K562 (cell line): ENCODE results near the gene MRPL37. TPM values are rescaled to one million over a fixed set of nuclear protein-coding genes. Genes with fewer than 3 reads are reported as not detected.

Experiments used
- ATAC-seq: fragments of 200-7000 bp; cut with Tn5 transposase; 3 replicates; pipeline ENCODE4 v1.9.1; 2020; ENCODE audit warnings: moderate library complexity
- BruUV-seq: library from RNA; stranded (reverse); fragments of 400-500 nt; replicated peaks from 2 replicates; lab custom pipeline; 2021; lab: Mats Ljungman, UMichigan
- CTCF ChIA-PET: fragments of 300-600 bp; formaldehyde crosslinking; extraction: SDS; loops from one replicate; lab custom pipeline; 2021; ENCODE audit warnings: low intra/inter-chr PET ratio; lab: Yijun Ruan, JAX
- POLR2A ChIA-PET: fragments of 300-600, 350-650 bp; sonication (Branson Sonifier 250); formaldehyde crosslinking; extraction: SDS; loops from one replicate; lab custom pipeline; 2021; ENCODE audit warnings: antibody characterized with exemption, inconsistent platforms; lab: Yijun Ruan, JAX
- DNase-seq, 4 experiments: peaks; one replicate each; pipeline versions ENCODE4 v3.0.0 to v3.0.0-alpha.2; 2011 to 2018; ENCODE audit warnings: low spot score in 3 of 4, mixed read lengths in 3 of 4; ENCODE audit errors: extremely low read depth in 1 of 4
- FAIRE-seq: peaks from 2 replicates; lab custom pipeline; 2011; peaks lifted over from hg19 to GRCh38; lab: Jason Lieb, UNC
- H2AFZ ChIP-seq: 2 replicates; pipeline ENCODE4 v1.6.0; 2011; ENCODE audit warnings: low read depth, low read length, control low read depth, inconsistent platforms
- H3K27ac ChIP-seq: fragments of 200-600 bp; 3 replicates; pipeline ENCODE4 v1.8.0; 2011; ENCODE audit warnings: low read depth, mild to moderate bottlenecking, control low read depth, inconsistent platforms, low read length, moderate library complexity, mixed read lengths; ENCODE audit errors: extremely low read depth
- H3K27me3 ChIP-seq, 2 experiments: fragments of 300-600 bp in 1 of 2; 2 replicates in 1 of 2; 3 replicates in 1 of 2; pipeline versions ENCODE4 v1.6.0 to v1.8.0; 2011; ENCODE audit warnings: inconsistent platforms in 2 of 2, low read length in 2 of 2, mild to moderate bottlenecking in 1 of 2, mixed read lengths in 1 of 2, moderate library complexity in 1 of 2; ENCODE audit not compliant: control insufficient read depth in 2 of 2, insufficient read depth in 2 of 2
- H3K36me3 ChIP-seq: fragments of 300-600 bp; 3 replicates; pipeline ENCODE4 v1.8.0; 2011; ENCODE audit warnings: mild to moderate bottlenecking, low read length, inconsistent platforms; ENCODE audit not compliant: control insufficient read depth, insufficient read depth
- H3K4me1 ChIP-seq, 2 experiments: fragments of 200-600 bp in 1 of 2; replicated peaks in 1 of 2; 2 replicates in 1 of 2; 3 replicates in 1 of 2; pipeline versions ENCODE4 v1.5.1 to v1.8.0; 2011; ENCODE audit warnings: inconsistent platforms in 2 of 2, low read length in 2 of 2, mild to moderate bottlenecking in 1 of 2, mixed read lengths in 1 of 2, moderate library complexity in 1 of 2; ENCODE audit not compliant: control insufficient read depth in 2 of 2, insufficient read depth in 2 of 2
- H3K4me2 ChIP-seq: 2 replicates; pipeline ENCODE4 v1.6.1; 2011; ENCODE audit warnings: low read length, control low read depth, inconsistent platforms, mixed read lengths; ENCODE audit not compliant: insufficient read depth
- H3K4me3 ChIP-seq: fragments of 200-600 bp; sonication (generic), shearing (Covaris generic); 2 replicates; pipeline ENCODE4 v1.5.1; 2016; ENCODE audit warnings: control low read depth, inconsistent platforms
- H3K79me2 ChIP-seq: fragments of 200-600 bp; 3 replicates; pipeline ENCODE4 v1.8.0; 2011; ENCODE audit warnings: low read length, inconsistent platforms; ENCODE audit not compliant: control insufficient read depth, insufficient read depth
- H3K9ac ChIP-seq, 2 experiments: 2 replicates each; pipeline versions ENCODE4 v1.6.0 to v1.6.1; 2011; ENCODE audit warnings: low read depth in 2 of 2, low read length in 2 of 2, control low read depth in 1 of 2, inconsistent platforms in 1 of 2, mild to moderate bottlenecking in 1 of 2, mixed read lengths in 1 of 2; ENCODE audit not compliant: insufficient read depth in 1 of 2
- H3K9me1 ChIP-seq: one replicate; pipeline ENCODE4 v1.6.0; 2011; ENCODE audit warnings: inconsistent platforms, mild to moderate bottlenecking, low read length, moderate library complexity; ENCODE audit not compliant: control insufficient read depth, insufficient read depth
- H3K9me3 ChIP-seq: replicated peaks from 2 replicates; pipeline ENCODE4 v1.5.1; 2011; ENCODE audit warnings: low read depth, low read length, inconsistent platforms; ENCODE audit not compliant: control insufficient read depth, insufficient read depth
- H4K20me1 ChIP-seq: replicated peaks from 2 replicates; pipeline ENCODE4 v1.6.1; 2011; ENCODE audit warnings: low read length, inconsistent platforms, mixed read lengths; ENCODE audit not compliant: control insufficient read depth, insufficient read depth
- FOXK2 ChIP-seq, 2 experiments: fragments of 450-650 bp; IDR thresholded peaks in 1 of 2; conservative IDR thresholded peaks in 1 of 2; 2 replicates each; pipeline ENCODE4 v1.6.1; 2016; ENCODE audit warnings: low read depth in 2 of 2, mild to moderate bottlenecking in 1 of 2
- HOXB6 ChIP-seq: fragments of 250-450 bp; sonication (Bioruptor Pico); IDR thresholded peaks from 2 replicates; pipeline ENCODE4 v1.5.1; 2022; ENCODE audit warnings: mild to moderate bottlenecking, borderline replicate concordance
- KAT7 ChIP-seq: sonication (generic); formaldehyde crosslinking; IDR thresholded peaks from 2 replicates; pipeline ENCODE4 v1.8.0; 2022; ENCODE audit warnings: missing genetic modification reagents, mild to moderate bottlenecking, borderline replicate concordance
- MLX ChIP-seq, 2 experiments: fragments of 450-650 bp in 1 of 2; sonication (generic) in 1 of 2; formaldehyde crosslinking; conservative IDR thresholded peaks; 2 replicates each; pipeline versions ENCODE4 v1.4.0 to v1.8.1; 2020 to 2022; ENCODE audit warnings: mild to moderate bottlenecking in 1 of 2, missing genetic modification reagents in 1 of 2
- NCOA1 ChIP-seq: fragments of 450-650 bp; IDR thresholded peaks from 2 replicates; pipeline ENCODE4 v1.6.1; 2016; ENCODE audit warnings: low read depth
- RBM34 ChIP-seq: fragments of 200-400 bp; formaldehyde crosslinking; IDR thresholded peaks from 2 replicates; pipeline ENCODE4 v1.6.1; 2018; ENCODE audit warnings: low read length, borderline replicate concordance; ENCODE audit not compliant: insufficient read depth
- RNF219 ChIP-seq: fragments of 250-450 bp; sonication (Bioruptor Pico); IDR thresholded peaks from 2 replicates; pipeline ENCODE4 v1.5.0; 2022; ENCODE audit warnings: mild to moderate bottlenecking
- SLC30A9 ChIP-seq: fragments of 250-450 bp; sonication (Bioruptor Pico); IDR thresholded peaks from 2 replicates; pipeline ENCODE4 v1.8.0; 2022; ENCODE audit warnings: mild to moderate bottlenecking, moderate library complexity
- SRSF9 ChIP-seq: fragments of 200-400 bp; formaldehyde crosslinking; IDR thresholded peaks from 2 replicates; pipeline ENCODE4 v1.6.1; 2017; ENCODE audit warnings: low read depth, low read length, borderline replicate concordance
- TRIM24 ChIP-seq, 2 experiments: fragments of 450-650 bp; IDR thresholded peaks; 2 replicates each; pipeline ENCODE4 v1.6.1; 2016
- U2AF2 ChIP-seq: fragments of 200-400 bp; formaldehyde crosslinking; optimal IDR thresholded peaks from 2 replicates; pipeline ENCODE3; 2017; ENCODE audit warnings: low read depth, mild to moderate bottlenecking, low read length
- ZFP30 ChIP-seq: fragments of 250-450 bp; sonication (Bioruptor Pico); IDR thresholded peaks from 2 replicates; pipeline ENCODE4 v1.8.0; 2022; ENCODE audit warnings: moderate library complexity, mild to moderate bottlenecking, inconsistent platforms, borderline replicate concordance
- ZNF274 ChIP-seq: IDR thresholded peaks from 2 replicates; pipeline ENCODE4 v1.6.1; 2011; ENCODE audit warnings: low read depth, mild to moderate bottlenecking, low read length, moderate library complexity, borderline replicate concordance
- ZNF384 ChIP-seq: IDR thresholded peaks from 2 replicates; pipeline ENCODE4 v1.6.1; 2012; ENCODE audit warnings: low read depth, low read length, improper control_type of control experiment
- ZNF395 ChIP-seq: fragments of 200-800 bp; sonication (Bioruptor generic); IDR thresholded peaks from 2 replicates; pipeline ENCODE4 v1.6.1; 2017; ENCODE audit warnings: missing genetic modification characterization, missing compliant biosample characterization
- ZNF76 ChIP-seq: fragments of 250-450 bp; sonication (Bioruptor Pico); IDR thresholded peaks from 2 replicates; pipeline ENCODE4 v1.4.0; 2020; ENCODE audit warnings: mild to moderate bottlenecking, moderate library complexity, borderline replicate concordance
- ZNF830 ChIP-seq: fragments of 250-450 bp; sonication (Bioruptor Pico); IDR thresholded peaks from 2 replicates; pipeline ENCODE4 v1.5.0; 2021; ENCODE audit warnings: mild to moderate bottlenecking
- WGBS: fragments of 100-300 bp; shearing (Covaris generic); methylation state at CpG from one replicate; pipeline ENCODE4 v1.1.6; 2016; ENCODE audit warnings: low coverage, mixed read lengths; ENCODE audit not compliant: insufficient coverage; ENCODE audit errors: missing lambda C conversion rate; 5-methylcytosine and 5-hydroxymethylcytosine counted together
- in situ Hi-C: fragments of 300-500 bp; cut with MboI; formaldehyde crosslinking; loops from 4 replicates; pipeline ENCODE4 v1.15.0; 2018; ENCODE audit warnings: inconsistent platforms, mixed read lengths
- intact Hi-C: fragments of 100-400 bp; cut with micrococcal nuclease; formaldehyde crosslinking; loops from 2 replicates; pipeline ENCODE4 v1.14.2; 2022
- polyA plus RNA-seq, 8 experiments: library from polyadenylated mRNA; depleted of rRNA in 4 of 8; stranded (reverse) in 5 of 8; unstranded in 3 of 8; fragments of >200 nt; fragmentation: Nextera tagmentation in 2 of 8; fragmentation: Illumina TruSeq in 1 of 8; extraction: Ambion mirVana in 2 of 8; extraction: Trizol in 1 of 8; gene quantifications; 2 replicates each; pipeline versions ENCODE4 v1.2.1 to v1.2.3, GENCODE V29; 2011 to 2014; ENCODE audit warnings: inconsistent platforms in 1 of 8, missing spikeins in 1 of 8
- total RNA-seq, 7 experiments: library from RNA; depleted of rRNA in 6 of 7; stranded (reverse); fragments of >200 nt in 6 of 7; fragmentation: Illumina TruSeq in 2 of 7; extraction: Trizol in 2 of 7; gene quantifications; 2 replicates each; pipeline versions ENCODE4 v1.2.1 to v1.2.3, GENCODE V29; 2011 to 2021; ENCODE audit warnings: low replicate concordance in 1 of 7

Gene MRPL37
- total and polyA plus RNA-seq, 9 of the 15 experiments (the other 6 are each of a cell fraction or from before 2014, with no cell fraction given) = 52.2 to 303 (median 180) TPM

- Histone ChIP-seq H3K9me3 (no peaks in the 10 kb centered on the region), H3K9me1 (no peaks in the 10 kb centered on the region), H4K20me1 (no peaks in the 10 kb centered on the region), H3K27me3 (no peaks in the 10 kb centered on the region), H2AFZ (no peak overlapping the region), H3K27ac (no peak overlapping the region), H3K9ac (peak overlapping the region in 1 of 2 experiments; percentile 10; a peak in 1 of 4 replicates), H3K4me2 (no peak overlapping the region), H3K4me1 (no peaks in the 10 kb centered on the region), H3K4me3 (no peak overlapping the region), H3K79me2 (no peaks in the 10 kb centered on the region), H3K36me3 (peaks cover 16% of the 10 kb centered on the region; the same call in 1 of the 3 replicates)
- no peak for TF ChIP-seq KAT7 (CRISPR knock-in tag)
- TF ChIP-seq ZNF830 (CRISPR knock-in tag) = no peak
- TF ChIP-seq SRSF9 = no peak
- no peak for TF ChIP-seq ZNF76
- no peak for TF ChIP-seq SLC30A9 (CRISPR knock-in tag)
- TF ChIP-seq ZNF395 (CRISPR knock-in tag) = no peak
- TF ChIP-seq U2AF2 = no peak
- no peak for TF ChIP-seq HOXB6
- TF ChIP-seq RNF219 (CRISPR knock-in tag) = no peak
- TF ChIP-seq MLX (CRISPR knock-in tag; conservative IDR thresholded peaks at IDR 0.05) = no peak
- no peak for TF ChIP-seq TRIM24 (IDR thresholded peaks at IDR 0.05)
- TF ChIP-seq NCOA1 = no peak
- no peak for TF ChIP-seq FOXK2 (conservative IDR thresholded peaks at IDR 0.05 in 1 of 2, IDR thresholded peaks at IDR 0.05 in 1 of 2; ENCODE audit: low read depth in 2 of 2)
- TF ChIP-seq ZNF274 = no peak
- no peak for TF ChIP-seq ZFP30
- TF ChIP-seq ZNF384 = no peak
- TF ChIP-seq RBM34 = no peak
- ChIA-PET CTCF (no interaction called here), POLR2A (interaction anchor here (0.6 to 2.5 kb wide), 4 partner anchors 17 to 48 kb away, joined by 3 to 14 read pairs (median 4); partner anchors contain the start of genes CYB5RL and MRPL37)
- in situ Hi-C loops = no loop called here
- ATAC-seq = no peak
- FAIRE-seq = no peak
- no peak for DNase-seq
- intact Hi-C loops = no loop called here
- 73% methylated on average over 5 of the region's 5 CpGs for WGBS
- no TSS peak for BruUV-seq
These were observed 19.1 kb upstream of the MRPL37 start for GRCh38 chr1:54180701-54181360.
